NCI-H2107 treated with DMSO at 0.1 percent for 48 hours (cell line): Measurements from ENCODE around the gene CALCOCO1.
"Not testable (repeated sequence)": the region's sequence is repeated elsewhere in the genome, so short reads cannot be mapped to it uniquely, and the experiment has no call there.

Source experiments
- DNase-seq: peaks from one replicate; lab custom pipeline; 2025; ENCODE audit not compliant: unreplicated experiment; lab: John Stamatoyannopoulos, UW

CALCOCO1 gene

GRCh38 chr12:53727310-53728041 is at the start of gene CALCOCO1:
Gene CALCOCO1, minus strand, starts transcription at chr12:53727452. Its CDS starts 2,210 bp downstream, at chr12:53725242.
- DNase-seq: peak; percentile 99

- no peak for DNase-seq
These were observed 49.6 kb upstream of the CALCOCO1 start for GRCh38 chr12:53776872-53777271.

- no peak for DNase-seq
These were observed 48.4 kb upstream of the CALCOCO1 start for GRCh38 chr12:53775478-53776145.

GRCh38 chr12:53770281-53770680 is 43.0 kb upstream of the CALCOCO1 start:
- DNase-seq: no peak

- no peak for DNase-seq
These were observed 41.7 kb upstream of the CALCOCO1 start for GRCh38 chr12:53768976-53769375.

- DNase-seq: no peak
These were observed 39.6 kb upstream of the CALCOCO1 start for GRCh38 chr12:53766881-53767280.

GRCh38 chr12:53765891-53766290 is 38.6 kb upstream of the CALCOCO1 start:
- no peak for DNase-seq

GRCh38 chr12:53764615-53765014 is 37.4 kb upstream of the CALCOCO1 start:
- DNase-seq: no peak

- not testable (repeated sequence) for DNase-seq
These were observed 35.5 kb upstream of the CALCOCO1 start for GRCh38 chr12:53762793-53763192.

GRCh38 chr12:53761306-53761705 is 34.1 kb upstream of the CALCOCO1 start:
- no peak for DNase-seq

GRCh38 chr12:53759261-53759660 is 32.0 kb upstream of the CALCOCO1 start:
- no peak for DNase-seq

- DNase-seq: no peak
These were observed 31.5 kb upstream of the CALCOCO1 start for GRCh38 chr12:53758730-53759103.

GRCh38 chr12:53758081-53758729 is 31.0 kb upstream of the CALCOCO1 start:
- no peak for DNase-seq

GRCh38 chr12:53757101-53757770 is 30.0 kb upstream of the CALCOCO1 start:
- DNase-seq: no peak

- DNase-seq: no peak
These were observed 29.2 kb upstream of the CALCOCO1 start for GRCh38 chr12:53756300-53757100.

GRCh38 chr12:53755893-53756292 is 28.6 kb upstream of the CALCOCO1 start:
- DNase-seq: no peak

GRCh38 chr12:53755451-53755891 is 28.2 kb upstream of the CALCOCO1 start:
- DNase-seq: no peak

- no peak for DNase-seq
These were observed 27.5 kb upstream of the CALCOCO1 start for GRCh38 chr12:53754633-53755264.

- no peak for DNase-seq
These were observed 26.9 kb upstream of the CALCOCO1 start for GRCh38 chr12:53754188-53754585.

- no peak for DNase-seq
These were observed 25.4 kb upstream of the CALCOCO1 start for GRCh38 chr12:53752621-53753020.
